Activated T-cell treated with anti-CD3 and anti-CD28 coated beads, Interleukin-2, amount 50 U/mL, for 1 hour (primary cell): ENCODE data around the gene RSPH6A.
A peak's percentile ranks its signal among the peaks of the same experiment; 100 is the strongest.

Source experiments
- DNase-seq: peaks from one replicate; pipeline ENCODE4 v3.0.0-alpha.2; 2020

The RSPH6A gene

DNA sequence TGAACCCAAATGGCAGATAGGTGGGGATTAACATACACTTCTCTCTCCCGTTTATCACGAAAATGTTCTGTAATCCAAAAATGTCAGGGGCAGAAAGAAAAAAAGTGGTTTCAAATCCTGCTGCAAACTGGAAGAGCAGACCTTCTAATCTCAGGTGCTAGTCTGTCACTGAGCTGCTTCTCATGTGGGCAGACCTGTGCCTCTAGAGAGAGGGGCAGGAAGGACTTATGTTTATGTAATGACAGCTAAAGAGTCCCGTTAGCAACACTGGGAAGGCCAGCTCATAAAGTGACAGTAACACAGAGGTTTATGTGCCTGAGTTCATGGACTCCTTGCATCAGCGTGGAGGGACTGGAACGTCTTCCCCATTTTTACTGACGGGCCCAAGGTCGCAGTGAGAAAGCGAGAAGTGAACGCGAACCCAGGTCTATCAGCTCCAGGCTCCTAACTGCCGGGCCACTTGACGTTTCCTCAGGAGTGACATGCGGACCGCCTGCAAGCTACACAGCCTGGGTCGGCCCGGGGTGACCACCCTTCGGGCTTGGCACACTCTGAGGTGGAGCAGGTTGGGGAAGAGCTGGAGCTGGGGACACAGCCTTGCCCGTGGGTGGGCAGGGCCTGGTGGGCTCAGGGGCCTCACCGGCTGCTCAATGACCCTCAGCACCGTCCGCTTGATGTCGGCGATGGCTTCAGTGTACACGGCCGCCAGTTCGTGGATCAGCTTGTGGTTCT lies 9.6 kb upstream of the RSPH6A start:
- DNase-seq = no peak

DNA sequence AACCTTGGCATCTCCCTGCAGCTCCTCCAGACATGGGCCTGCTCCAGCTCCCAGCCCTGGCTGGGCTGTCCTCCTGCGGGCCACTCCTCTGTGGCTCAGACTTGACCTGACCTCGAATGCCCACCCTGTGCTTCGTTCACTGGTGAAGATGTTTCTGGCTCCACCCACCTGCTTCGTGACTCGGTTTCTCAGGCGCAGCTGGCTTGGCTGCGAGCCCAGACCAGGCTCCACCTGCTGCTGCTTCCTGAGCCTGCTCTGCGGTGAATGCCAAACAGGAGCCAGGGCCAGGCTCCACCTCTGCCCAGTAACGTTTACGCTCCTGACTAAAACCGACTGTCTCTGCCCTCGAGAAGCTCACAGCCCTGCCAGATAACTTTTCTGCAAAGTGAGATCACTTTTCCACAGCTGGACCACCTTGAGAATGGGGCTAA lies 8.9 kb upstream of the RSPH6A start:
- DNase-seq = no peak

DNA sequence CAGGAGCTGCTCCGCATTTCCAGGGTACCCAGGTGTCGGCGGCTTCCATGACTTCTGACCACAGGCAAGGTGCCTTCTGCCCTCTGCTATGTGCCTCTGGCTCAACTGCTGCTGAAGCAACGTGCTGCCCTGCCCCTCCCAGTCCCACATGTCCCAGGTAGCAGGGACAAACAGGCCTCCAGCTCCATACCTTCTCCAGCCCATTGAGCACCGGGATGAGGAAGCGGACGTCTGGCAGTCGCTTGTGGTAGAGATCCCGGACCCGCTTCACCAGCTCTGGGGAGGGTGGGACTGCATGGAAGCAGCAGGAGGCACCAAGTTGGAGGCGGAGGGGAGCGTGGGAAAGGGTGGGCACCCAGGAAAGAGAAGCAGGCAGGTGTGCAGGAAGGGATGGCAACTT lies 8.1 kb upstream of the RSPH6A start:
- DNase-seq = no peak

DNA sequence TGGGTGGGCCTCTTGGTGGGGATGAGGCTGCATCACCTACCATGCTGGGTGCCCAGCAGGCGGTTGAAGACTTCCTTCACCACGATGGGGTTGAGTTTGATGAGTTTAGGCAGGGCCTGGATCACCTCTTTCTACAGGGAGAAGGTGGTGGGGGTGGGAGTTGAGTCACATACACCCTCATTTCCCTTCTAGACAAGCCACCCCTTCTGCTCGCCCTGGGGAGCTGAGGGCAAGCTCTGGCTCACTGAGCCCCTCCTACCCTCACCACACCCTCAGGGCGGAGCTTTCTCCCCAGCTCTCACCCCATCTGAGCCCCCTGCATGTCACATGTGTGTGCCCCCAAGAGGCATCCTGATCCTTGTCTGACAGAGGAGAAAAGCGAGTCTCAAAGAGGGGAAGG lies 7.6 kb upstream of the RSPH6A start:
- DNase-seq = no peak

DNA sequence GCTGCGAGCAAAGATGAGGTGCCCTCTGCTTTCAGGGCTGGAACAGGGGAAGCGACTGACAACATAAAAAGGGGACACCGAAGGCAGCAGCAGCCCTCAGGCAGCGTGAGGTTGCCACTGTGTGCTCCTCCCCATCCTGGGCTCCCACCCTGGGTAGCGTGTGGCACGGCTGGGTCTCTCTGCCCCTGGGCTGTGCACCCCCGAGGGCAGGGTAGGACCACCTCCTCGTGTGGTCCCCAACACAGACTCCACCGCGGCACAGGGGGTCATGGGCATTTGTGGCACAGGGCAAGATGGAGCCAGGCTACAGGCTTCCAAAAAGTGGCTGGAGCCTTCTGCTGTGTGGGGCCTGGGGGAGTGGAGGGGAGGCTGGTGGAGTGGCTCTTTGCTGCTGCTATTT lies 6.5 kb upstream of the RSPH6A start:
- DNase-seq = no peak

DNA sequence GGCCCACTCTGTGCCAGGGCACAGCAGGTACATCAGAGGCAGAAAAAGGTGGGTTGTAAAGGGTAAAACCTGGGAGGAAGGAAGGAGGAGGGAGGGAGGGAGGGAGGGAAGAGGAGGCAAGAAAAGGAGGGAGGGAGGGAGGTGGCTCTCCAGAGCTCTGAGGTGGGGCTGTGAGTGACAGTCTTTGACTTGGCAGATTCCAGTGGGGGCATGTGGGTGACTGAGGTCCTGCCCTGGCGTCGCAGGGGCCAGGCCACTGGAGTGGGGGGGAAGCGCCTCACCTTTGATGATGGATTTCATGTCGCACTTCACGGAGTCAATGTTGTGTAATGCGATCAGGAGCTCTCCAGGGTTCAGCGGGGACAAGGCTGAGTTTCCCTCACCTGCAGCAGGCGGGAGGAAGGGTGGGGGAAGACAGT lies 6.0 kb upstream of the RSPH6A start:
- DNase-seq = no peak

DNA sequence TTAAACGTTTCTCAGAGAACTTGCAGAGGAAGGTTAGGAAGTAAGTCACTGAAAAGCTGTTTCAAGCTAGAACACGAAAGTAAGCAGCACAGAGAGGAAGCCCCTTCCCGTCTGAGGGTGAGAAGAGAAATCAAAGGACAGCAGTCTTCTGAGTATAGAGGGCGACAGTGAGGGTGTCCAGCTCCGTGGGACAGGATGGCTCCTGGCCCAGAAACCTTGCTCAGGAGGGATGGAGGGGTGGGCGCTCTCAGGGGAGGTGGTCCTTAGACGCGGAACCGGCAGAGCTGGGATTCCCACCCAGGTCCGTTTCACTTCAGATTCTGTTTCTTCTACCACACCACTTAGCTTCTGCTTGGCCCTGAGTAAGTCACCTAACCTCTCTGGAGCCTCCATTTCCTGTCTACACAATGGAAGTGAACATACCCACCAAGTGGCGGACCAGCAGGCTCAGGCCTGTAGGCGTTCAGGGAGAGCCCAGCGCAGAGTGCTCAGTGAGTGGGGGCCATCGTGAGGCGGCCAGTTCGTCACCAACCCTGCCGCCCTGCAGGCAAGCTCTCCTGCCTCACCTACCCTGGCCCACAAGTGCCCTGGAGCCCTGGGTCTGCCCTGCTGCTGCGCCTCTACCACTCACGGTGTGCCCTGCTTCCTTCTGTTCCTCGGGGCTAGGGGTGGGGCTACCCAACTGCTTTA lies 5.5 kb upstream of the RSPH6A start:
- DNase-seq = no peak

DNA sequence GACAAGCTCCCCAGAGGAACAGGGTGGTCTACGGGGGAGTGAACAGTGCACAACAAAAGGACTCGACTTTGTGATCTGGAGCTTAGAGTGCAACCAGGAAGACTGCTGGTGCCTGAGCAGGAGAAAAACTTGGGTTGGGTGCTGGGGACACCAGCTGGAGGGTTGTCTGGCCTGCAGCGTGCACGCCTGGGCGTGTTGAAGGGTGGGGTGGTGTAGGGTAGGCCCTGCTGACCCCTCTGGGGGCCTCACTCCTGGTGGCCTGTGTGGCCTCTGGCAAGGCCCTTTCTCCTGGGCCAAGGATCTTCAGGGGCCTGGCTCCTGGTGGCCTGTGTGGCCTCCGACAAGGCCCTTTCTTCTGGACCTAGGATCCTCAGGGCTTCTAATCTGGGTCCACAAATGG lies 4.7 kb upstream of the RSPH6A start:
- no peak for DNase-seq

DNA sequence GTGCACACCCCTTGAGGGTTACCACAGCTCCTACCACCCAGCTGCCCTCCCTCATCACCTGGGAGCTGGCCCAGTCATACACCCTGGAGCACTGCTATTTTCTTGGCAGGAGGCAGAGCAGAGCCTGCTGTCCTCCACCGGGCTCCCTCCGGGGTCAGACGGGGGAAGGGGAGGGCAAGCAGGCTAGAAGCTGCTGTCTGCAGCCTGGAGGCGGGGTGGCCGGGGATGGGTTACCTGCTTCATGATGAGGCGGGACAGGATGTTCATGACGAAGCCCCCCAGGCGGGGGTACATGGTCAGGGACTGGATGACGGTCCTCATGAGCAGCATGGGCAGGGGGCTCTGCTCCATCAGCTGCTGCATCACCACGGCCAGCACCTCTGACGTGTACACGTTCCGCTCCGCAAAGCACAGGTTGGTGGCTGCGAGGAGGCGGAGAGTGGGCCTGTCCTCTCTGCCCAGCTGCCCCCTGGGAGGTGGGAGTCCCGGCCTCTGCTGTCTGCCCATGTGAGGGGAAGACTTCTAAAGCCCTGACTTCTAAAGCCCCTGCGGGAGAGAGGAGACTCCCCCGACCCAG lies 2.7 kb upstream of the RSPH6A start:
- DNase-seq = no peak

DNA sequence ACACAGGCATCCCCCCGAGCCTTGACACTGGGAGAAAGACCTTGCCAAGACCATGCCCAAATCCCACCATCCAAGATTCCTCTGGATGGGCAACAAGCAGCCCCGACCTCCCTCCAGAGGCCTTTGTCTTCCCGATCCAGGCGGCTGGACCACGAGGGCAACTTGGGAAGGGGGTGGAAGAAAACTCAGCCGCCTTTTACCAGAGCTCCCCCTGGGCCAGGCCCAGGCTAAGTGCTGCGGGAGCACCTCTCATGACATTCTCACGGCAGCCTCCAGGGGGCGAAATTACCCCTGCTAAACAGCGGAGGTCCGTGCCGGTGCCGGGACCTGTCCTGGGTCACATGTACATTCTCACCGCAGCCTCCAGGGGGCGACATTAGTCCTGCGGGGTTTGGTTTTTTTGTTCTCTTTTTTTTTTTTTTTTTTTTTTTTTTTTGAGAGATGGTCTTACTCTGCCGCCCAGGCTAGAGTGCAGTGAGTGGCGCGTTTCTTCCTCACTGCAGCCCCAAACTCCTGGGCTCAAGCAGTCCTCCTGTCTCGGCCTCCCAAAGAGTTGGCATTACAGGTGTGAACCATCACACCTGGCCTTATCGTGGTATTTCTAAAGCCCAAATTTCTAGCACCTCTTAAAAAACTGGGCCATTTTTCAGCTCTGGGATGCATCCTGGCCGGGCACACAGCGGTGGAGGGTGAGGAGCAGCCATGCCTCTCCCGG lies 2.1 kb upstream of the RSPH6A start:
- DNase-seq = peak; percentile 96

DNA sequence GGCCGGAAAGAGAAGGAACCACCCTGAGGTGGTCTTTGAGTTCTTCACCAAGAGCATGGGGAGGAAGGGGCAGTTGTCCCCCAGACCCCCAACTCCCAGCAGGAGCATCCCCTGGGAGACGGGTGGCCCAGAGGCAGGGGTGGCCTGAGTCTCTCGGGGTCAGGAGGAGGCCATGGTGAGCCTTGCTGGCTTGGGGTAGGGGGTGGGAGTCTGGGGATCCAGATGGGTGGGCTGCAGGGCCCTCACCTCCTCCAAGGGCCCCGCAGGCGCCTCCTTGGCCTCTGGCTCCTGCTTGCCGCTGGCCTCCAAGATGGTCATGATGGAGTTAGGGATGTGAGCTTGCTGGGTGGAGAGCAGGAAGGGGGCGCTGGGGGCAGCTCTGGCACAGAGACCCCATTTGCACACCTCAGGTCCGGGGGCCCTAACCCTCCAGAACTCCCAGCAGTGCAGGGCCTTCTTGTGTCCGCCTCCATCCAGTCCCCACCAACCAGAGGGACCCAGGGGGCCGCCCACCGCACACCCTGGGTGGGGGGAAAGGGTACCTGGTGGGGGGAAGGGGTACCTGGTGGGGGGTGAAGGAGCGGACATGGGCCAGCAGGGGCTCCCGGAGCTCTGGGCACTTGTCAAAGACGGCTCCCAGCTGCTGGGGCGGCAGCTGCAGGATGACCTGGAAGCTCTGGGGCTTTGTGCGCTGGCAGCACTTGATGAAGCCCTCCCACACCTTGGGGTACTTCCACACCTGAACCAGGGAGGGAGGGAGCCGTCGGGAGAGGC lies 1.3 kb upstream of the RSPH6A start:
- no peak for DNase-seq

DNA sequence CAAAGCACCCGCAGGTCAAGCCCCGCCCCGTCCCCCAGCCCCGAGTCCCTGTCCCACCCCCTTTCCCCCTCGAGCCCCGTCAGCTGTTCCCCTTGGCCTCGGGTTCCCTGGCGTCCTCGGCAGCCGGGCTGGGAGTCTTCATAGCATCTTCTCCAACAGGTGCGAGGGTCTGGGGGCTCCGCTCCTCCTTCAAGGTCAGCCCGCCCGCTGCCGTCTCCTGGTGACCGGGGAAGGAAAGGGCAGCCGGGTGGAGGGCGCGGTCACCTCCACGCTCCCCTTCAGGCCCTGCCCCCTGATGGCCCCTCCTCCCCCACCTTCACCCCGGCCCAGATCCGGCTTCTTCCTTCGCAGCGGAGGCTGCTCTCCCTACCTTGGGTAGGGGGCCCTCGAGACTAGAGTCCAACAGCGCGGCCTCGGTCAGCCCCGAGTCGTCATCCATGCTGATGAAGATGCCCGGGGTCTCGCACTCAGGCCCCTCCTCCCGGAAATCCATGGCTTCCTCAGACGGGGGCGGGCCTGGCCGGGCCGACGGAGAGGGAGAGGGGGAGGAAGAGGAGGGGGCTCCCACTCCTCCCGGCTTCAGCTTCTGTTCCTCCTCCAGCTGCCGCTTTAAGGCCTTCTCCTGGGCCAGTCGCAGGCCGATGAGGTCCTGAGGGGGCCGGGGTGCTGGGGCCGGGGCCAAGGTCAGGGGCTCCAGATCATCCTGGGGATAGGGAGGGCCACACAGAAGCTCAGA lies 541 bp upstream of the RSPH6A start:
- DNase-seq = no peak

DNA sequence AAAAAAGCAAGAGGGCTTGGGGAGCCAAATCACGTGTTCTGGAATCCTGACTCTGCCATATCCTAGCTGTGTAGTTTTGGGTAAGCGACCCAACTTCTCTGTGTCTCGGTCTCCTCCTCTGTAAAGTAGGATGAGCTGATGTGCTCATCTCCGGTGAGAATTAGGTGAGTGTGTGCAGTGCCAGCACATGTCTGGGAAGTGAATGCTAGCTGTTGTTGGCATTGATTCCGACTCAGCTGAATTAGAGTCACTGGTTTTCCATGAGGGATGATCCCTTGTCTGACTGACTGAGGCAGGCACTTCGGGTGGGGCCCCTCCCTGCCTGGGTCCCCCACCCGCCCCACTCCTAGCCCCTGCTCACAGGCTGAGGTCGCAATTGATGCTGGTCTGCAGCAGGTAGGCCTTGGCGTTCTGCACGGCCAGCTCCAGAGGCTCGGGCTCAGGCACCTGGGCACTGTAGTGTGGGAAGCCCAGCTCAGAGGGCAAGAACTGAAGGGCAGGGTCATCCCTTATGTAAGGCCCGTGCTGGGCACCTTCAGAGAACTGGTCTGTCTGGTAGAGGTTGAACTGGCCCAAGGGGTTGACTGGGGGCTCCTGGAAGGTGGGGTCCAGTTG lies 835 bp downstream of the RSPH6A start:
- no peak for DNase-seq

DNA sequence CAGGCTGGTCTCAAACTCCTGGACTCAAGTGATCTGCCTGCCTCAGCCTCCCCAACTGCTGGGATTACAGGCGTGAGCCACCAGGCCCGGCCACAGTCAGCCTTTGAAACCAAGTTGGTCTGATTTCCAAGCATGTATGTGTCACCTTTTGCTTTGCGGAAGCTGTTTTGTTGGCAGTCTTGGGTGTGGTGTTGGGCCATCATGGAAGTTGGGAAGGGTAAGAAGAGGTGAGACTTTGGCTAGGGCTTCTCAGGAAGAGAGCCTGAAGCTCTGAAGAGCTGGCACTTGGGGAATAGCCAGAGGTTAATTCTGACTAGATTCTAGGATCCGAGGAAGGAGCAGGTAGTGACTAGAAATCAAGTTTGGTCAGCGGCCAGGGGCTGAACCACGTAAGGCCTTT lies 2.8 kb downstream of the RSPH6A start:
- no peak for DNase-seq

DNA sequence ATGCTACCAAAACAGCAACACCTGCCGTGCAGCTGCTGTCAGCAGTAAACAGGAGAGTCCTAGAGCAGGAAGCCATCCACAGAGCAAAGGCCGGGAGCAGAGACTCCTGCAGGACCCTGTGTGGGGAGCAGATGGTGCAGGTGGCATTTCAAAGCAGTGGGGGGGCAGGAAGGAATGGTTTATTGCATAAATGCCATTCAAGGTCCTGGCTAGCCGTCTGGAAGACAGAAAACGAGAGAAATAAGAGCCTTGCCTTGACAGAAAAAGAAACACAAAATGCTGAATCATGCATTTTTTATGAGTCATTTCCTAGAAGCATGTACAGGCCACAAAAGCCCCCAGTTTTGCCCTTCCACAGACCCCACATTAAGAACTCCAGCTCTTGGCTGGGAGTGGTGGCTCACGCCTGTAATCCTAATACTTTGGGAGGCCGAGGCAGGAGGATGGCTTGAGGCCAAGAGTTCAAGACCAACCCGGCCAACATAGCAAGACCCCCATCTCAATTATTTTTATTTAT lies 5.4 kb downstream of the RSPH6A start:
- DNase-seq = no peak

DNA sequence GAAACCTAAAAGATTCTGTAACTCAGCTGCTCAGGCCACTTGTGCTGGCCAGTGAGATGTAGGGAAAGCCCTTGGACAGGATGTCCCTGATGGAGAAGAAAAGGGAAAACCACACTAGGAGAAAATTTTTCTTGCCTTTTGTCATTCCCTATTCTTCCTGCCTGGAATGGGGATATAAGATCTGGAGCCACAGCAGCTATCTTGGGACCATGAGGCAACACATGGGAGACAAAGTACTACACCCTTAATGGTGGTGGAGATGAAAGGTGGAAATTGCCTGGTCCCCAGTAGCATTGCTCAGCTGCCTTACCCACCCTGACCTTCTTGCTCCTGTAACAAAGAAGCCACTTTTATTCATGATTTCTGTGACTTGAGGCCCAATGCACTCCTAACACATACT lies 9.4 kb downstream of the RSPH6A start:
- no peak for DNase-seq

DNA sequence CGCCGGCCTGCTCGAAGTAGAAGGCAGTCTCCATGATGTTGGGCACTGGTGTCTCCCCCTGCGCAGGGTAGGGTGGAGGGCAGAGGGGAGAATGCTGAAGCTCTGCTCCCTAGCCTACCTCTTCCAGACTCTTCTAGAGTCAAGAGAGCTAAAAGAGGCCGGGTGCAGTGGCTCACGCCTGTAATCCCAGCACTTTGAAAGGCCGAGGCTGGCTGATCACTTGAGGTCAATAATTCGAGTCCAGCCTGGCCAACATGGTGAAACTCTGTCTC lies 10.2 kb downstream of the RSPH6A start:
- no peak for DNase-seq

DNA sequence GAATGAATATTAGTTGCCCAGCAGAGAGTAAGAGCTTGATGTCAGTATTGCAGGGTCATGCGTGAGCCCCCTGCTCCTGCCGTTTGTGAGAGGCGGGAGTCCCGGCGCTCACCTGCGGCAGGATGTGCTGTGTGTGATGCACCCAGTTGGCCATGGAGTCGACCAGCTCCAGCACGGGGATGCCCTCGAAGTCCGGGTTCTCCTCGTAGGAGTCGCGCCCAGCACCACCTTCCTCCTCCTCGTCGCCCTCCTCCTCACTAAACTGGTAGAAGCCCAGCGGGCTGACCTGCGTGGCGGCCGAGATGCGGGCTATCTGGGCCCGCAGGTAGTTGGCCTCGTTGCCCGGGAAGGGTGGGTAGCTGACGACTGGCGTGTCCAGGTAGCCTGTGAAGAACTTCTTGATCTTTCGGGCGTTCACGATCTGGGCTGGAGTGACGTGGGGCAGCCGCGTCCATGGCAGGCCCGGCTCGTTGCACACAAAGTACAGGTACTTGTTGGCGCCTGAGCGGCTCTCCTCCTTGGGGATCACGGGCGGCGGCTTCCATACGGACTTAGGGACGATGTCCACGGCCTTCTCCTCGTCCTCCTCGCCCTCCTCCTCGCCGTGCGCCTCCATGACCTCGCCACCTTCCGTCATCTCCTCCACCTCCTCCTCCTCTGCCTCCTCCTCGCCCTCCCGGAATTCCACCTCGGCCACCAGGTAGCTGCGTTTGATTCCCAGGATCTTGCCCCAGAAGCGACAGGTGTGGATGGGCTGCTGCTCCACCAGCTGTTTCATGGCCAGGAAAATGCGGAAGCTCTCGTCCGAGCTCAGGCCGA lies 10.8 kb downstream of the RSPH6A start:
- DNase-seq = no peak

DNA sequence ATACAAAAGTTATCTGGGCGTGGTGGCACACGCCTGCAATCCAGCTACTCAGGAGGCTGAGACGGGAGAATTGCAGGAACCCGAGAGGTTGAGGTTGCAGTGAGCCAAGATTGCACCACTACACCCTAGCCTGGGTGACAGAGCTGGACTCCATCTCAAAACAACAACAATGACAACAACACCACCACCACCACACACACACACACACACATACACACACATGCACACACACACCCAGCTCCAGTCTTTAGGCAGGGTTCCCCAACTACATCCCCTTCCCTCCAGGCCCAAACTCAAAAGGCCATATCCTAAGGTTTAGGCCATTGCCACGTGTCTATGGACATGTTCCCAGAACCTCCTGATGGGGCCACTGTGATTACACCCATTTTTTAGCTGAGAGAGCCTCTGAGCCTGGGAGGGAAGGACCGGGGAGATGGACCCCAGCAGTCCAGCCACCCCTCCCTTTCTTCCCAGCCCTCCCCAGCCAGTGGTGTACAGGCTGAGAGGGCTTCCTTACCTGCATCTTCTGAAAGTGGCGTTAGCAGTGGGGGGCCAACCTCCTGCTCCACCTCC lies 13.4 kb downstream of the RSPH6A start:
- no peak for DNase-seq

DNA sequence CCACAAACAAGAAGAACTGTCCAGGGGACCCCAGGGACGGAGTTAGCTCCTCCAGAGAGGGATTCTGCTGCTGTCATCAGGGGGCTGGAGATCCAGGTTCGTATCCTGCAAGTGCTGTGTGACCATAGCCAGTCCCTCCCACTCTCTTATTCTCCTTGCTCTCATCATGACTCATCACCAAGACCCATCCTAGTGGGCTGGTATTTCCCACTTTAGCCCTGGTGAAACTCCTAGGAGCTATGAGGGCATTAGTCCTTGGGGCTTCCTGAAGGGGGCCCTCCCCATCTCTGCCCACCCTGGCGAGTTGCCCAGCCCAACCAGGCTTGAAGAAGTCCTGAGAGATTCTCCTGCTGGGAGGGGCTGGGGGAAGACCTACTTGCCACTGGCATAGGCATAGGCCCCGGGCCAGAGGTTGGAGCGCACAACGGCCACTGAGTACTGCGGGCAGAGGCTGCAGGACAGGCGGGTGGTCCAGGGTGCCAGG lies 15.0 kb downstream of the RSPH6A start:
- no peak for DNase-seq
